ENCODE data around the gene S100A2. TPM values are rescaled to one million over a fixed set of nuclear protein-coding genes. Genes with fewer than 3 reads are reported as not detected.
A peak's percentile ranks its signal among the peaks of the same experiment; 100 is the strongest.

S100A2 gene
- total and polyA plus RNA-seq, 9 donors, result 1.4 to 5.0 (median 1.8) TPM

GRCh38 chr1:153539395-153540093 is 26.1 kb downstream of the S100A2 start:
- Histone ChIP-seq H3K27me3 (ENCODE audit: control insufficient read depth, insufficient read depth, low read length) (no peaks in the 10 kb centered on the region), H3K36me3 (ENCODE audit: control insufficient read depth, insufficient read depth, low read length) (peaks cover 15% of the 10 kb centered on the region), H3K4me1 (ENCODE audit: control insufficient read depth, insufficient read depth, low read length) (peaks cover 50% of the 10 kb centered on the region), H3K9me3 (replicated peaks; ENCODE audit: control insufficient read depth, low read depth, low read length) (no peaks in the 10 kb centered on the region), H3K27ac (ENCODE audit: low read length) (no peak overlapping the region), H3K4me3 (ENCODE audit: low read length) (no peak overlapping the region)
- WGBS (ENCODE audit: insufficient coverage), result 100% methylated on average over 1 of the region's 4 CpGs
- no peak for DNase-seq

GRCh38 chr1:153538315-153538821 is 27.3 kb downstream of the S100A2 start:
- Histone ChIP-seq H3K36me3 (ENCODE audit: control insufficient read depth, insufficient read depth, low read length) (peaks cover 15% of the 10 kb centered on the region), H3K4me1 (ENCODE audit: control insufficient read depth, insufficient read depth, low read length) (peaks cover 50% of the 10 kb centered on the region), H3K9me3 (replicated peaks; ENCODE audit: control insufficient read depth, low read depth, low read length) (no peaks in the 10 kb centered on the region), H3K27ac (ENCODE audit: low read length) (no peak overlapping the region), H3K4me3 (ENCODE audit: low read length) (no peak overlapping the region), H3K27me3 (ENCODE audit: control insufficient read depth, insufficient read depth, low read length) (no peaks in the 10 kb centered on the region)
- WGBS (ENCODE audit: insufficient coverage), result 63% methylated on average over 4 of the region's 6 CpGs
- DNase-seq, result no peak

- H3K4me1 ChIP-seq (ENCODE audit: control insufficient read depth, insufficient read depth, low read length), result peaks cover 50% of the 10 kb centered on the region
- WGBS (ENCODE audit: insufficient coverage), result 91% methylated on average over 2 of the region's 6 CpGs
- no peak for DNase-seq
Measured at GRCh38 chr1:153537376-153537730, 28.3 kb downstream of the S100A2 start.

GRCh38 chr1:153536671-153537375 is 28.8 kb downstream of the S100A2 start:
- WGBS (ENCODE audit: insufficient coverage), result 67% methylated on average over 7 of the region's 9 CpGs
- Histone ChIP-seq H3K9me3 (replicated peaks; ENCODE audit: control insufficient read depth, low read depth, low read length) (no peaks in the 10 kb centered on the region), H3K36me3 (ENCODE audit: control insufficient read depth, insufficient read depth, low read length) (peaks cover 10% of the 10 kb centered on the region), H3K27me3 (ENCODE audit: control insufficient read depth, insufficient read depth, low read length) (no peaks in the 10 kb centered on the region), H3K4me1 (ENCODE audit: control insufficient read depth, insufficient read depth, low read length) (peaks cover 47% of the 10 kb centered on the region), H3K4me3 (ENCODE audit: low read length) (peak overlapping the region; percentile 50), H3K27ac (ENCODE audit: low read length) (no peak overlapping the region)
- no peak for DNase-seq

More at GRCh38 chr1:153537376-153537730, 28.3 kb downstream of the S100A2 start:
- no peaks in the 10 kb centered on the region for H3K27me3 ChIP-seq (ENCODE audit: control insufficient read depth, insufficient read depth, low read length)
- H3K36me3 ChIP-seq (ENCODE audit: control insufficient read depth, insufficient read depth, low read length), result peaks cover 10% of the 10 kb centered on the region
- H3K27ac ChIP-seq (ENCODE audit: low read length), result no peak overlapping the region
- H3K9me3 ChIP-seq (replicated peaks; ENCODE audit: control insufficient read depth, low read depth, low read length), result no peaks in the 10 kb centered on the region
- H3K4me3 ChIP-seq (ENCODE audit: low read length), result no peak overlapping the region

GRCh38 chr1:153536012-153536670 is 29.5 kb downstream of the S100A2 start:
- DNase-seq, result peak; percentile 89
- H3K27me3 ChIP-seq (ENCODE audit: control insufficient read depth, insufficient read depth, low read length), result no peaks in the 10 kb centered on the region
- no peaks in the 10 kb centered on the region for H3K9me3 ChIP-seq (replicated peaks; ENCODE audit: control insufficient read depth, low read depth, low read length)
- peak overlapping the region; percentile 88 for H3K27ac ChIP-seq (ENCODE audit: low read length)
- peaks cover 44% of the 10 kb centered on the region for H3K4me1 ChIP-seq (ENCODE audit: control insufficient read depth, insufficient read depth, low read length)
- H3K36me3 ChIP-seq (ENCODE audit: control insufficient read depth, insufficient read depth, low read length), result peaks cover 10% of the 10 kb centered on the region
- H3K4me3 ChIP-seq (ENCODE audit: low read length), result peak overlapping the region; percentile 50
- under 1% methylated on average over 23 of the region's 38 CpGs for WGBS (ENCODE audit: insufficient coverage)

- Histone ChIP-seq H3K4me1 (ENCODE audit: control insufficient read depth, insufficient read depth, low read length) (peaks cover 42% of the 10 kb centered on the region), H3K27me3 (ENCODE audit: control insufficient read depth, insufficient read depth, low read length) (no peaks in the 10 kb centered on the region), H3K36me3 (ENCODE audit: control insufficient read depth, insufficient read depth, low read length) (peaks cover 10% of the 10 kb centered on the region), H3K9me3 (replicated peaks; ENCODE audit: control insufficient read depth, low read depth, low read length) (no peaks in the 10 kb centered on the region), H3K4me3 (ENCODE audit: low read length) (peak within 1 kb of the TSS; percentile 50), H3K27ac (ENCODE audit: low read length) (peak within 1 kb of the TSS; percentile 88)
- 9% methylated on average over 15 of the region's 18 CpGs for WGBS (ENCODE audit: insufficient coverage)
- peak; percentile 64 for DNase-seq
Measured at GRCh38 chr1:153535242-153536011, 30.2 kb downstream of the S100A2 start, which contains the start of gene S100A6. Gene S100A6 (minus strand): TSS chr1:153535991. CDS start chr1:153535339, 652 bp downstream.

GRCh38 chr1:153534925-153535241 is 30.8 kb downstream of the S100A2 start:
- no CpG with 5 or more reads among the region's 3 CpGs for WGBS (ENCODE audit: insufficient coverage)
- Histone ChIP-seq H3K27ac (ENCODE audit: low read length) (peak overlapping the region; percentile 88), H3K4me1 (ENCODE audit: control insufficient read depth, insufficient read depth, low read length) (peaks cover 42% of the 10 kb centered on the region), H3K4me3 (ENCODE audit: low read length) (peak overlapping the region; percentile 50), H3K36me3 (ENCODE audit: control insufficient read depth, insufficient read depth, low read length) (peaks cover 10% of the 10 kb centered on the region), H3K9me3 (replicated peaks; ENCODE audit: control insufficient read depth, low read depth, low read length) (no peaks in the 10 kb centered on the region), H3K27me3 (ENCODE audit: control insufficient read depth, insufficient read depth, low read length) (no peaks in the 10 kb centered on the region)
- no peak for DNase-seq

- Histone ChIP-seq H3K27me3 (ENCODE audit: control insufficient read depth, insufficient read depth, low read length) (no peaks in the 10 kb centered on the region), H3K27ac (ENCODE audit: low read length) (peak overlapping the region; percentile 88), H3K36me3 (ENCODE audit: control insufficient read depth, insufficient read depth, low read length) (peaks cover 10% of the 10 kb centered on the region), H3K4me3 (ENCODE audit: low read length) (peak overlapping the region; percentile 50), H3K4me1 (ENCODE audit: control insufficient read depth, insufficient read depth, low read length) (peaks cover 42% of the 10 kb centered on the region), H3K9me3 (replicated peaks; ENCODE audit: control insufficient read depth, low read depth, low read length) (no peaks in the 10 kb centered on the region)
- DNase-seq, result no peak
- 78% methylated on average over 4 of the region's 7 CpGs for WGBS (ENCODE audit: insufficient coverage)
Measured at GRCh38 chr1:153534226-153534924, 31.3 kb downstream of the S100A2 start.

- Histone ChIP-seq H3K4me1 (ENCODE audit: control insufficient read depth, insufficient read depth, low read length) (peaks cover 42% of the 10 kb centered on the region), H3K36me3 (ENCODE audit: control insufficient read depth, insufficient read depth, low read length) (peaks cover 10% of the 10 kb centered on the region), H3K27me3 (ENCODE audit: control insufficient read depth, insufficient read depth, low read length) (no peaks in the 10 kb centered on the region), H3K27ac (ENCODE audit: low read length) (peak overlapping the region; percentile 70), H3K9me3 (replicated peaks; ENCODE audit: control insufficient read depth, low read depth, low read length) (no peaks in the 10 kb centered on the region), H3K4me3 (ENCODE audit: low read length) (peak overlapping the region; percentile 34)
- WGBS (ENCODE audit: insufficient coverage), result 34% methylated on average over 7 of the region's 13 CpGs
- DNase-seq, result peak; percentile 57
Measured at GRCh38 chr1:153533689-153534201, 31.9 kb downstream of the S100A2 start.
